GM21825 (cell line): Measurements from ENCODE around the gene ITM2C.

Experiments
- ATAC-seq: cut with Tn5 transposase; IDR thresholded peaks from one replicate; pipeline ENCODE4 v1.9.1; 2021; ENCODE audit warnings: mild to moderate bottlenecking, moderate library complexity; ENCODE audit not compliant: unreplicated experiment

The ITM2C gene

GRCh38 chr2:230864605-230865306 lies at the start of gene ITM2C:
TSS of gene ITM2C (plus strand) at chr2:230864942. CDS start at chr2:230865026, 84 bp downstream.
- peak; percentile 57 for ATAC-seq

GRCh38 chr2:230815088-230815487 lies 49.7 kb upstream of the ITM2C start:
- ATAC-seq = no peak

GRCh38 chr2:230816735-230817134 lies 48.0 kb upstream of the ITM2C start:
- ATAC-seq = no peak

- no peak for ATAC-seq
Observed at GRCh38 chr2:230819433-230819832, 45.3 kb upstream of the ITM2C start.

GRCh38 chr2:230821261-230821990 lies 43.3 kb upstream of the ITM2C start:
- ATAC-seq = no peak

- no peak for ATAC-seq
Observed at GRCh38 chr2:230821991-230822520, 42.7 kb upstream of the ITM2C start.

GRCh38 chr2:230823264-230823964 lies 41.3 kb upstream of the ITM2C start:
- no peak for ATAC-seq

- ATAC-seq = peak; percentile 61
Observed at GRCh38 chr2:230824406-230824978, 40.2 kb upstream of the ITM2C start.

GRCh38 chr2:230825354-230825753 lies 39.4 kb upstream of the ITM2C start:
- ATAC-seq = no peak

- no peak for ATAC-seq
Observed at GRCh38 chr2:230827774-230828271, 36.9 kb upstream of the ITM2C start.

- peak; percentile 57 for ATAC-seq
Observed at GRCh38 chr2:230828272-230828961, 36.3 kb upstream of the ITM2C start.

GRCh38 chr2:230829293-230829692 lies 35.4 kb upstream of the ITM2C start:
- no peak for ATAC-seq

- no peak for ATAC-seq
Observed at GRCh38 chr2:230829959-230830358, 34.8 kb upstream of the ITM2C start.

- no peak for ATAC-seq
Observed at GRCh38 chr2:230830428-230830827, 34.3 kb upstream of the ITM2C start.

GRCh38 chr2:230840301-230840700 lies 24.4 kb upstream of the ITM2C start:
- no peak for ATAC-seq

- ATAC-seq = no peak
Observed at GRCh38 chr2:230842473-230842872, 22.3 kb upstream of the ITM2C start.

GRCh38 chr2:230843132-230843531 lies 21.6 kb upstream of the ITM2C start:
- no peak for ATAC-seq

- ATAC-seq = no peak
Observed at GRCh38 chr2:230846360-230846759, 18.4 kb upstream of the ITM2C start.

GRCh38 chr2:230847883-230848388 lies 16.8 kb upstream of the ITM2C start:
- ATAC-seq = peak; percentile 90
